ENCODE results near the gene GHRH.

The GHRH gene

DNA sequence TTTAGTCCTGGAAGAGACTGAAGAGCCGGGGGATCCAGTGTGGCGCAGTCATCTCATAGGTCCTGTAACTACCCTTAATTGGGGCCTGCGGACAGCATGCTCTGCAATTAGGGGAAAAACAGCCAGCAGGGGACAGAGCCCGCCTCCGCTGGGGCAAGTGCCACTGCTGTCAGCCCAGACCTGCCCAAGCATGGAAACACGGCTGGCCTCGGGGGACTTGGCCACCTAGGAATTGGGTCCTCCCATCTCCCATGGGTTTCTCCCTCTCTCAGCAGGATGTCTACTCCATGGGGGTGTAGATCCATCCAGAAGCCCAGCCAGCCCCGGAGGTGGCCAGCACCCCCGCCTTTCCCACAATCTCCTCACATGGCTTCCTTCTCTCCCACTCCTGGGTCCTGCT, 3.6 kb downstream of the GHRH start:
- no peak overlapping the region for H3K4me3 ChIP-seq
- H3K27ac ChIP-seq = no peak overlapping the region
- DNase-seq (ENCODE audit: low spot score) = no peak
- TF ChIP-seq, protein P1, sequence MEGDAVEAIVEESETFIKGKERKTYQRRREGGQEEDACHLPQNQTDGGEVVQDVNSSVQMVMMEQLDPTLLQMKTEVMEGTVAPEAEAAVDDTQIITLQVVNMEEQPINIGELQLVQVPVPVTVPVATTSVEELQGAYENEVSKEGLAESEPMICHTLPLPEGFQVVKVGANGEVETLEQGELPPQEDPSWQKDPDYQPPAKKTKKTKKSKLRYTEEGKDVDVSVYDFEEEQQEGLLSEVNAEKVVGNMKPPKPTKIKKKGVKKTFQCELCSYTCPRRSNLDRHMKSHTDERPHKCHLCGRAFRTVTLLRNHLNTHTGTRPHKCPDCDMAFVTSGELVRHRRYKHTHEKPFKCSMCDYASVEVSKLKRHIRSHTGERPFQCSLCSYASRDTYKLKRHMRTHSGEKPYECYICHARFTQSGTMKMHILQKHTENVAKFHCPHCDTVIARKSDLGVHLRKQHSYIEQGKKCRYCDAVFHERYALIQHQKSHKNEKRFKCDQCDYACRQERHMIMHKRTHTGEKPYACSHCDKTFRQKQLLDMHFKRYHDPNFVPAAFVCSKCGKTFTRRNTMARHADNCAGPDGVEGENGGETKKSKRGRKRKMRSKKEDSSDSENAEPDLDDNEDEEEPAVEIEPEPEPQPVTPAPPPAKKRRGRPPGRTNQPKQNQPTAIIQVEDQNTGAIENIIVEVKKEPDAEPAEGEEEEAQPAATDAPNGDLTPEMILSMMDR (IDR thresholded peaks at IDR 0.05) = no peak

GRCh38 chr20:37257530-37257929, 4.1 kb downstream of the GHRH start:
- no peak overlapping the region for H3K27ac ChIP-seq
- no peak overlapping the region for H3K4me3 ChIP-seq
- DNase-seq (ENCODE audit: low spot score) = no peak
- TF ChIP-seq, protein P1 (IDR thresholded peaks at IDR 0.05) = no peak

GRCh38 chr20:37256286-37256685, 5.3 kb downstream of the GHRH start:
- DNase-seq (ENCODE audit: low spot score) = no peak
- Histone ChIP-seq H3K27ac (no peak overlapping the region), H3K4me3 (no peak overlapping the region)
- TF ChIP-seq, protein P1 (IDR thresholded peaks at IDR 0.05) = no peak

- H3K4me3 ChIP-seq = no peak overlapping the region
- no peak for DNase-seq (ENCODE audit: low spot score)
- TF ChIP-seq, protein P1 (IDR thresholded peaks at IDR 0.05) = no peak
- H3K27ac ChIP-seq = no peak overlapping the region
Measured at GRCh38 chr20:37254114-37254878, 7.3 kb downstream of the GHRH start.

DNA sequence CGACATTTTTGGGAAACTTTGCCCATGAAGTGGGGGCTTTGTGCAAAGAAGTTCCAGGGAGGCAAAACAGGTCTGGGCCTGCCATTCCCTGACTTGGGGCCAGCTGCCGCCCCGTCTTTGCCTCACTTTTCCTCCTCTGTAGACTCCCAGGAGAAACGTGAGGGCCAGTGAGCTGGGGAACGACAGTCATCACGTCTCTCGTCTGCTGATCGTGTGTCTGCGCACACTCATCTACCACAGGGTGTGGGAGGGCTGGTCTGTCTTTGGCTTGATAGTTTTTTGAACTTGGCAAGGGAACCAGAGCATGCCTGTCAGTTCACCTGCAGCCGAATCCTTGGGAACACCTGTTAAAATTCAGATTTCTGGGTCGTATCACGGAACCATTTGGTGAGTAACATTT, 8.5 kb downstream of the GHRH start:
- Histone ChIP-seq H3K27ac (no peak overlapping the region), H3K4me3 (no peak overlapping the region)
- no peak for DNase-seq (ENCODE audit: low spot score)
- TF ChIP-seq, protein P1 (IDR thresholded peaks at IDR 0.05) = no peak

GRCh38 chr20:37251825-37252477, 9.7 kb downstream of the GHRH start:
- TF ChIP-seq, protein P1 (IDR thresholded peaks at IDR 0.05) = no peak
- no peak overlapping the region for H3K4me3 ChIP-seq
- DNase-seq (ENCODE audit: low spot score) = no peak

DNA sequence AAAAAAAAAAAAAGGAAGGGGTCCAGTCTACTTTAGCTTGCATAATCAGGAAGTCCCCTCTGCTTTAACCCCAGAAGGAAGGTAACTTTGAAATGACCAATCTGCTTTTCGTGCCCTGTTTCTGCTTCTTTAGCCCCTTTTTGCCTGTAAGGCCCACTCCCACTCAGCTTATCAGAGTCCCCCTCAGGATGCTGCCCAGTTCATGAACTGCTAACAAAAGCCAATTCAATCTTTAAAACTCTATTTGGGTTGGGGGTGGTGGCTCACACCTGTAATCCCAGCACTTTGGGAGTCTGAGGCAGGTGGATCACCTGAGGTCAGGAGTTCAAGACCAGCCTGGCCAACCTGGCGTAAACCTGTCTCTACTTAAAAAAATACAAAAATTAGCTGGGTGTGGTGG, 12.3 kb downstream of the GHRH start:
- Histone ChIP-seq H3K27ac (no peak overlapping the region), H3K4me3 (no peak overlapping the region)
- DNase-seq (ENCODE audit: low spot score) = no peak
- TF ChIP-seq, protein P1 (IDR thresholded peaks at IDR 0.05) = no peak

More at GRCh38 chr20:37251825-37252477, 9.7 kb downstream of the GHRH start:
- H3K27ac ChIP-seq = no peak overlapping the region
